Prostate gland (tissue), 2 donors: Measurements from ENCODE around the gene GATAD2B. TPM values are rescaled to one million over a fixed set of nuclear protein-coding genes. Genes with fewer than 3 reads are reported as not detected.
A peak's percentile ranks its signal among the peaks of the same experiment; 100 is the strongest.

ENCODE experiments used
- DNase-seq: peaks from one replicate; pipeline ENCODE4 v3.0.0-alpha.2; 2019; ENCODE audit warnings: low spot score
- H3K27ac ChIP-seq, 2 donors: fragments of 200-600 bp; sonication (generic); 2 replicates each; pipeline ENCODE4 v1.5.1; 2017 to 2019
- H3K27me3 ChIP-seq: fragments of 200-600 bp; sonication (generic); replicated peaks from 2 replicates; pipeline ENCODE4 v1.5.1; 2019; ENCODE audit not compliant: insufficient read depth
- H3K36me3 ChIP-seq, 2 donors: fragments of 200-600 bp; sonication (generic); 1 replicate in 1 of 2; 2 replicates in 1 of 2; pipeline versions ENCODE4 v1.5.1 to v1.8.1; 2017 to 2019
- H3K4me1 ChIP-seq: fragments of 200-600 bp; sonication (generic); replicated peaks from 2 replicates; pipeline ENCODE4 v1.5.1; 2019
- H3K4me3 ChIP-seq, 2 donors: fragments of 200-600 bp; sonication (generic); 2 replicates each; pipeline ENCODE4 v1.5.1; 2017 to 2019
- H3K9me3 ChIP-seq: fragments of 200-600 bp; sonication (generic); 2 replicates; pipeline ENCODE4 v1.5.1; 2017
- CTCF ChIP-seq, 4 experiments: fragments of 200-600 bp in 2 of 4; fragments of 450-650 bp in 2 of 4; sonication (generic) in 2 of 4; IDR thresholded peaks; 1 replicate in 3 of 4; 2 replicates in 1 of 4; pipeline ENCODE4 v1.5.1; 2016 to 2019; ENCODE audit warnings: antibody characterized with exemption in 4 of 4, mild to moderate bottlenecking in 2 of 4, moderate library complexity in 2 of 4
- POLR2A ChIP-seq: fragments of 450-650 bp; IDR thresholded peaks from one replicate; pipeline ENCODE4 v1.6.1; 2016; ENCODE audit warnings: antibody characterized with exemption, mild to moderate bottlenecking
- POLR2AphosphoS5 ChIP-seq: sonication (generic); formaldehyde crosslinking; IDR thresholded peaks from one replicate; pipeline ENCODE4 v1.6.1; 2017; ENCODE audit warnings: antibody characterized with exemption
- WGBS: methylation state at CpG from one replicate; pipeline ENCODE4 v1.1.5; 2018; 5-methylcytosine and 5-hydroxymethylcytosine counted together
- intact Hi-C: fragments of 100-400 bp; cut with DNase I; formaldehyde crosslinking; loops from one replicate; pipeline ENCODE4 v1.14.2; 2022
- total RNA-seq, 2 donors: library from RNA; depleted of rRNA; stranded (reverse); fragments of >200 nt; gene quantifications; one replicate each; pipeline ENCODE4 v1.1.0, GENCODE V29; 2016

Gene GATAD2B
- total RNA-seq, 2 donors from 2014 or later = 24.5 to 29.7 TPM

GRCh38 chr1:153805042-153805745, 117.6 kb downstream of the GATAD2B start:
- DNase-seq = peak; percentile 37

GRCh38 chr1:153804112-153804511, 118.7 kb downstream of the GATAD2B start:
- no peaks in the 10 kb centered on the region for H3K4me1 ChIP-seq
- TF ChIP-seq CTCF (IDR thresholded peaks at IDR 0.05) (no peak), POLR2A (no peak), POLR2AphosphoS5 (no peak)
- H3K27me3 ChIP-seq = no peaks in the 10 kb centered on the region
- intact Hi-C loops = no loop called here
- no peak overlapping the region for H3K27ac ChIP-seq
- DNase-seq = no peak
- WGBS = 71% methylated on average over 2 of the region's 2 CpGs
- H3K9me3 ChIP-seq = no peaks in the 10 kb centered on the region
- H3K36me3 ChIP-seq = no peaks in the 10 kb centered on the region
- H3K4me3 ChIP-seq = no peak overlapping the region

More at GRCh38 chr1:153805042-153805745, 117.6 kb downstream of the GATAD2B start:
- TF ChIP-seq CTCF (IDR thresholded peaks at IDR 0.05) = no peak
- no peak for TF ChIP-seq POLR2AphosphoS5
- TF ChIP-seq POLR2A = no peak
- H3K9me3 ChIP-seq = no peaks in the 10 kb centered on the region
- intact Hi-C loops = no loop called here
- H3K27me3 ChIP-seq = no peaks in the 10 kb centered on the region
- H3K27ac ChIP-seq = no peak overlapping the region
- H3K4me3 ChIP-seq = no peak overlapping the region
- no peaks in the 10 kb centered on the region for H3K4me1 ChIP-seq
- 64% methylated on average over 5 of the region's 5 CpGs for WGBS
- H3K36me3 ChIP-seq = peaks cover 0 to 5% of the 10 kb centered on the region in 2 donors

GRCh38 chr1:153803470-153804056, 119.2 kb downstream of the GATAD2B start:
- Histone ChIP-seq H3K36me3 (no peaks in the 10 kb centered on the region), H3K27me3 (no peaks in the 10 kb centered on the region), H3K27ac (no peak overlapping the region), H3K4me3 (no peak overlapping the region), H3K4me1 (no peaks in the 10 kb centered on the region), H3K9me3 (no peaks in the 10 kb centered on the region)
- 77% methylated on average over 3 of the region's 3 CpGs for WGBS
- intact Hi-C loops = no loop called here
- TF ChIP-seq POLR2A = no peak
- DNase-seq = no peak

GRCh38 chr1:153801786-153802697, 120.7 kb downstream of the GATAD2B start:
- no peak for DNase-seq
- no peaks in the 10 kb centered on the region for H3K36me3 ChIP-seq
- no peaks in the 10 kb centered on the region for H3K4me1 ChIP-seq
- no peak overlapping the region for H3K27ac ChIP-seq
- WGBS = 83% methylated on average over 7 of the region's 7 CpGs
- H3K4me3 ChIP-seq = no peak overlapping the region
- TF ChIP-seq POLR2A = no peak
- TF ChIP-seq POLR2AphosphoS5 = no peak
- TF ChIP-seq CTCF (IDR thresholded peaks at IDR 0.05) = no peak
- no peaks in the 10 kb centered on the region for H3K27me3 ChIP-seq
- H3K9me3 ChIP-seq = no peaks in the 10 kb centered on the region
- intact Hi-C loops = no loop called here

DNA sequence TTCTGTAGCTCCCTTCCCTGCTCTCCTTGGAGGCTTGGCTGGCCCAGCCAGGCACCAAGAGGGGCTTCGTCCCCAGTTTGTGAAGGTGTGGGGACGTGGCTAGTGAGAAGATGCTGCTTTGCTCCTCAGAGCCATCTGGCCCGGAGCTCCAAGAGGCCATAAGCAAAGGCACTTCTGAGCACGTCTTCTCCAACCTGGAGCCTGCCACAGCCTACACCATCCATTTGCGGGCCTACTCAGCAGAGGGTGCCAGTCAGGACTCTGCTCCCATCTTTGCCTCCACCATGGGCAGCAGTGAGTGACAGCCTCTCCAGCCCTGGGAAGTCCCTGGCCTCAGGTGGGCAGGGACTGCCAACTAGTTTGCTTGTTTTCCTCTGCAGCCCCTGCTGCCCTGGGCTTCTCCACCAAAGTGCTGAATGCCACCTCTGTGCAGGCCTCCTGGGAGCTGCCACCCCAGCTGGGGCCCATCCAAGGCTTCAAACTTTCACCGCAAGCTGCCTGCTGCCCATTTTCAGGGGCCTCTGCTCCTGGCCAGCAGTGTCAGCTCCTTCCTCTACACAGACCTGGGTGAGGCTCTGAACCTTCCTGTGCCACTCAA, 121.6 kb downstream of the GATAD2B start:
- intact Hi-C loops = no loop called here

More for the DNA sequence above, 121.6 kb downstream of the GATAD2B start:
- DNase-seq = no peak
- no peaks in the 10 kb centered on the region for H3K9me3 ChIP-seq
- H3K36me3 ChIP-seq = no peaks in the 10 kb centered on the region
- H3K27ac ChIP-seq = no peak overlapping the region
- H3K27me3 ChIP-seq = no peaks in the 10 kb centered on the region
- no peak overlapping the region for H3K4me3 ChIP-seq
- TF ChIP-seq POLR2AphosphoS5 = no peak
- TF ChIP-seq CTCF (IDR thresholded peaks at IDR 0.05) = no peak
- TF ChIP-seq POLR2A = no peak
- WGBS = 93% methylated on average over 6 of the region's 6 CpGs
- H3K4me1 ChIP-seq = no peaks in the 10 kb centered on the region
